ENCODE data around the gene BABAM2. TPM values are rescaled to one million over a fixed set of nuclear protein-coding genes. Genes with fewer than 3 reads are reported as not detected.

Gene BABAM2
- total RNA-seq, 4 donors from 2014 or later: 33.2 to 70.3 (median 38.6) TPM

DNA sequence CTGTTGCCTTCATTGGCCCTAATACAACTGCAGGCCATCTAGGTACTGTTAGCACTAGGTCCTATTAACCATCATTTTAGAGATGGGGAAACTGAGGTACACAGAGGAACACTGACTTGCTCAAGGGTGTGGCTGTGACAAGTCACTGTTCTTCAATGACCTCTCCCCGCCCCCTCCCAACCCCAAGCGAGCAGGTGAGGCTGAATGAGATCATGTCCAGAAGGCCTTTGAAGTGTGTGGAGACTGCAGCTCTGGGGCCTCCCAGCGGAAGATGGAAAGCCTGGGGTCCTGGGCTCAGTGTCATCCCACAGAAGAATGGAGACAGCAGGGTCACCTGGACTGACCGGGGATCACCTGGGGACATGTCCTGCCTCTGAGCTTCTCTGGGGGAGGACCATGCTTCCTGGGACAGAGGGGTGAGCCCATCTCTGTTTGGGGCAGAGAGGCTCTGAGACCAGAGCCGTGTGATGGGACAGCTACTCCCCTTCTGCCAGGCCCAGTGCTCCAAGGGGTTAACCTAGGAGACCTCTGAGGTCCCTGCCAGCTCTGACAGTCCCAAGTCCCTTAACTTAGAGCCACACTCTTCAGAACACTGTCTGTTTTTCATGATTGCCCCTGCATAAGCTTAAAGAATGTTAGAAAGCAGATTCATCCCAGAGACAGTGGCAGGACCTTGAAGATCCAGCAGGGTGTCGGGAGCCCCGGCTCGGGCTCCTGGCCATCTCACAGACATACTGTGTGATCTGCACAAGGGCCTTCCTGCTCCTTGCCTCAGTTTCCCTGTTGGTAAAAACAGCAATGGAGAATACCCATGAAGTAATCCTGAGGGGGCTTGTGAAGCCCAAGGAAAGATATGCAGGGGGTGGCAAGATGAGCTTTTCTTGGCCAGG, 485.5 kb downstream of the BABAM2 start:
- no peaks in the 10 kb centered on the region for H3K27me3 ChIP-seq
- H3K27ac ChIP-seq: no peak overlapping the region
- no peaks in the 10 kb centered on the region for H3K9me3 ChIP-seq
- 88 to 91% methylated on average over 7 to 8 of the region's 8 CpGs for WGBS, 2 donors
- no peak overlapping the region for H3K4me3 ChIP-seq (replicated peaks in 1 of 3)
- intact Hi-C loops (cut with DNase I): no loop called here
- DNase-seq: no peak
- TF ChIP-seq POLR2A (IDR thresholded peaks at IDR 0.05): no peak
- TF ChIP-seq, protein P1, sequence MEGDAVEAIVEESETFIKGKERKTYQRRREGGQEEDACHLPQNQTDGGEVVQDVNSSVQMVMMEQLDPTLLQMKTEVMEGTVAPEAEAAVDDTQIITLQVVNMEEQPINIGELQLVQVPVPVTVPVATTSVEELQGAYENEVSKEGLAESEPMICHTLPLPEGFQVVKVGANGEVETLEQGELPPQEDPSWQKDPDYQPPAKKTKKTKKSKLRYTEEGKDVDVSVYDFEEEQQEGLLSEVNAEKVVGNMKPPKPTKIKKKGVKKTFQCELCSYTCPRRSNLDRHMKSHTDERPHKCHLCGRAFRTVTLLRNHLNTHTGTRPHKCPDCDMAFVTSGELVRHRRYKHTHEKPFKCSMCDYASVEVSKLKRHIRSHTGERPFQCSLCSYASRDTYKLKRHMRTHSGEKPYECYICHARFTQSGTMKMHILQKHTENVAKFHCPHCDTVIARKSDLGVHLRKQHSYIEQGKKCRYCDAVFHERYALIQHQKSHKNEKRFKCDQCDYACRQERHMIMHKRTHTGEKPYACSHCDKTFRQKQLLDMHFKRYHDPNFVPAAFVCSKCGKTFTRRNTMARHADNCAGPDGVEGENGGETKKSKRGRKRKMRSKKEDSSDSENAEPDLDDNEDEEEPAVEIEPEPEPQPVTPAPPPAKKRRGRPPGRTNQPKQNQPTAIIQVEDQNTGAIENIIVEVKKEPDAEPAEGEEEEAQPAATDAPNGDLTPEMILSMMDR (IDR thresholded peaks at IDR 0.05): no peak
- H3K4me1 ChIP-seq: no peaks in the 10 kb centered on the region
- no peaks in the 10 kb centered on the region for H3K36me3 ChIP-seq

DNA sequence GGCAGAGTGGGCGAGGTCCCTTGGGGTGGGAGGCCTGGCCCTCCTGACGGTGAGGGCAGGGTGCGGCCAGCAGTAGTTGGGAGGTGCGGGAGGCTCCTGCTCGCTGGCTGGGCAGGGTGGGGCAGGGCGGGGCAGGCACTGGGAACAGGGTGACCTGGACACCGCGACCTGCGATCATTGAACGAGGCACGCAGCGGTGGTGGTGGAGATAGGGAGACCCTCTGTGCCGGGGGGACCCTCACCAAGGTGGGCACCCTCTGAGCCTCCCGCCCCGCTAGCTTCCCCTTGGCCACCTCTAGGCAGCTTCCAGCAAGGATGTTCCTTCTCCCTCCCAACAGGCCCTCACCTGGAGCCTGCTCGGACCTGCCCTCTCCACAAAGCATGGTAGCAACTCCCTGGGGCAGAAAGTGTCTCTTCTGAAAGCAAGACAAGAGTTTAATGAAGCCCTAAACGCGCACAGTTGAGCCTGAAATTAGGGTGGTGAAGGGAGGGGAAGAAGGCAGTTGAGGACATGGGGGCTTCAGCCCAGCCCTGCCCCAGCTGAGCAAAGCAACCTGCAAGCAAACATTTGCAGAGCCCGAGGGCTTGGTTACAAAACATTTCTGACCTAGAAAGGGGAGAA, 486.8 kb downstream of the BABAM2 start:
- H3K36me3 ChIP-seq: no peaks in the 10 kb centered on the region
- H3K4me3 ChIP-seq (replicated peaks in 1 of 3): no peak overlapping the region
- H3K9me3 ChIP-seq: no peaks in the 10 kb centered on the region
- no peaks in the 10 kb centered on the region for H3K27me3 ChIP-seq
- TF ChIP-seq, protein P1 (IDR thresholded peaks at IDR 0.05): no peak
- TF ChIP-seq POLR2A (IDR thresholded peaks at IDR 0.05): no peak
- 89 to 90% methylated on average over 10 to 19 of the region's 19 CpGs for WGBS, 2 donors
- H3K4me1 ChIP-seq: no peaks in the 10 kb centered on the region
- H3K27ac ChIP-seq: no peak overlapping the region
- no peak for DNase-seq
- intact Hi-C loops (cut with DNase I): no loop called here

DNA sequence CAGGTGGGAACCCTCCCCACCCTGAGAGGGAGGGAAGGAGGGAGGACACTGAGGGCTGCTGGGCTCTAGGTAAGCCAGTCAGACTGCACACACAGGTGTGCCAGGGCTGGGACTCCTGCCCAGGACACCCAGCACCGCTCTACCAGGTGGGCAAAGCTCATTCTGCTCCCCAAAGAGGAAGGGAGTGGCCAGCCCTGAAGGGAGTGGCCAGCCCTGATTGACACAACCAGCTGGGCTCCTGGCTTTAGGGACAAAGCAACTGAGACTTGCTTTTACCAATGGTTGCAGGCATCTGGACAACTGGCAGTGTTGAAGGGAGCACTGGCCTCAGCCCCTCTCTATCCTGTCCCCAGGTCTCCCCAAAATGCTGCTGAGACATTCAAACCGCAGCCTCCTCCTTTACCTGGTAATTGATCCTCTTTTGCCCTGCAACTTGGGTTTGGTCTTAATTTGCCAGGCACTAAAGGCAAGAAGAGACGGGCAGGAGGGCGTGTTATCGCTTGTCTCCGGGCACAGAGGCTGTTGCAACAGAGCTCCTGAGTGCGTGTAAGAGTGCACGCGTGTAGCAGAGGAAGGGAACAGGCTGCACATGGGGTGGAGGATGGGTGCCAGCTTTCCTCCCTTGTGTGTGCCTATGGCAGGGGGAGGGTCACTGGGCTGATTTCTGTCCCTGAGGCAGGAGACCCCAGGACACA, 487.6 kb downstream of the BABAM2 start:
- intact Hi-C loops (cut with DNase I): no loop called here
- no peaks in the 10 kb centered on the region for H3K36me3 ChIP-seq
- H3K4me3 ChIP-seq (replicated peaks in 1 of 3): no peak overlapping the region
- no peaks in the 10 kb centered on the region for H3K4me1 ChIP-seq
- no peak overlapping the region for H3K27ac ChIP-seq
- WGBS, 2 donors: 75 to 83% methylated on average over 9 of the region's 9 CpGs
- DNase-seq: no peak
- no peaks in the 10 kb centered on the region for H3K9me3 ChIP-seq
- TF ChIP-seq, protein P1 (IDR thresholded peaks at IDR 0.05): no peak
- no peak for TF ChIP-seq POLR2A (IDR thresholded peaks at IDR 0.05)
- no peaks in the 10 kb centered on the region for H3K27me3 ChIP-seq

DNA sequence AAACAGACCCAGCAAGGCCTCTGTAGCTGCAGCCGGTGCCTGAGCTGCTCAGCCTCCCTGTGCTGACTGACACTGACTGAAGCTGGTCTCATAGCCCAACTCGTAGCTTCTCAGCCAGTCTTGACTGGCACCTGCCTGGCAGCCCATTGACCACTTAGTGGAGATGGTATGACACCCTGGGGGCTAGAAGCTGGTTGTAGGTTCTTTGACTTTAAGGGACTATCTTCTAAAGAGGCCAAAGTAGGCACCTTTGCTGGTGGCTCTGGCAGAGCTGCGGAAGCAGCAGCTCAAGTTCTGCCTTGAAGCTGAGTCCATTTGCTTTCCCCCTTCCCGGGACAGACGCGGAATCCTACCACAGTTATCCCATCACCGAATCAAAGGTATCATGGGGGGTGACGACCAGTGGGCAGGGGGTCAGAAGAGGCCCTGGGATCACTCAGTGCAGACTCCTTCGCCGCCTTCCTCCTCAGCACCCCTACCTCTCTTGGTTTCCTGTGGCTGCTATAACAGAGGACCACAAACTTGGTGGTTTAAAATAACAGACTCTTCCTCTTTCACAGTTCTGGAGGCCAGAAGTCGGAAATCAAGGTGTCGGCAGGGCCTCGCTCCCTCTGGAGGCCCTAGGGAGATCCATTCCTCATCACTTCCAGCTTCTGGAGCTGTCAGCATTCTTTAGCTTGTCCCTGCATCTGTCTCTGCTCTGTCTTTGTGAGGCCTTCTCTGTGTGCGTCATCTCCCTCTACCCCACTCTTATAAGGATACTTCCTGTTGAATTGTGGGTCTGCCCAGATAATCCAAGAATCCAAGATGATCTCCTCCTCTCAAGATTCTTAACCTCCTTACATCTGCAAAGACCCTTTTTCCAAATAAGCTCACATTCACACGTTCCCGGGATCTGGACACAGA, 488.4 kb downstream of the BABAM2 start:
- no peaks in the 10 kb centered on the region for H3K9me3 ChIP-seq
- H3K36me3 ChIP-seq: no peaks in the 10 kb centered on the region
- no peak overlapping the region for H3K27ac ChIP-seq
- no peak for DNase-seq
- no peaks in the 10 kb centered on the region for H3K4me1 ChIP-seq
- H3K4me3 ChIP-seq (replicated peaks in 1 of 3): no peak overlapping the region
- intact Hi-C loops (cut with DNase I): no loop called here
- no peak for TF ChIP-seq POLR2A (IDR thresholded peaks at IDR 0.05)
- TF ChIP-seq, protein P1 (IDR thresholded peaks at IDR 0.05): no peak
- WGBS, 2 donors: 81 to 82% methylated on average over 15 to 16 of the region's 16 CpGs
- H3K27me3 ChIP-seq: no peaks in the 10 kb centered on the region

Measured in thyroid gland (tissue), 4 donors.